Breast epithelium (tissue), 3 donors: ENCODE data around the gene RAB9A.

Experiments used
- POLR2A ChIP-seq: fragments of 450-650 bp; IDR thresholded peaks from one replicate; pipeline ENCODE4 v1.6.1; 2016; ENCODE audit warnings: antibody characterized with exemption, mild to moderate bottlenecking, moderate library complexity
- POLR2AphosphoS5 ChIP-seq, 3 donors: sonication (generic); formaldehyde crosslinking; IDR thresholded peaks; one replicate each; pipeline ENCODE4 v1.6.1; 2017; ENCODE audit warnings: antibody characterized with exemption in 3 of 3
- TF ChIP-seq, protein P1 (sequence below), 3 donors: fragments of 450-650 bp; IDR thresholded peaks; one replicate each; pipeline ENCODE4 v1.5.1; 2016 to 2017; ENCODE audit warnings: antibody characterized with exemption in 3 of 3, mild to moderate bottlenecking in 3 of 3, moderate library complexity in 3 of 3

DNA sequence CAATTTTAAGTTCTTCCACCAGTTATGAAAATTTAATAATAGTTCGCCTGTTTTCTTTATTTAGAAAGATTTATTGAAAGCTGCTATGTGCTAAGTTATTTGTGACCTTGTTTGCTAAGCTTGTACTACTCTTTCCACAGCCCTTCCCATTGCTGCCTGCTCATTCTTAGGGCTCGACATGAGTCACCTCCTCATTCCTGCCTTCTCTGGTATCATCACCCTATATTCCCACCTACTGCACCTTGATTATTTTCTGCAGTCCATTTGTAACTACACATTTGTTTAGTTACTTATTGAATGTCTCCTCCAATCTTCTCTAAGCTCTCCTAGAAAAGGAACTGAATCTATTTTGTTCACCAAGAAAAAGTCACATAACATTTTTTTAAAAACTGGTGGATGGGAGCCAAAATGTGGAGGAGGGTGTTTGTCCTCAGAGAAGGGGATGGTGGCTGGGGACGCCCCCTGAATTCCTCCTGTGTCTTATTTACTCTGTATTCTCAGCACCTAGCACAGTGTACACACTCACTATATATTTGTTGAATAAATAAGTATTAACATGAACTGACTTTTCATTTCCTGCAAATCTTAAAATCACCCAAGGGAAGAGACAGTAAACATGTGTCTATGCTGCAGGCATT is 3.7 kb upstream of the RAB9A start:
- no peak for TF ChIP-seq POLR2AphosphoS5 (IDR thresholded peaks at IDR 0.05)
- TF ChIP-seq, protein P1, sequence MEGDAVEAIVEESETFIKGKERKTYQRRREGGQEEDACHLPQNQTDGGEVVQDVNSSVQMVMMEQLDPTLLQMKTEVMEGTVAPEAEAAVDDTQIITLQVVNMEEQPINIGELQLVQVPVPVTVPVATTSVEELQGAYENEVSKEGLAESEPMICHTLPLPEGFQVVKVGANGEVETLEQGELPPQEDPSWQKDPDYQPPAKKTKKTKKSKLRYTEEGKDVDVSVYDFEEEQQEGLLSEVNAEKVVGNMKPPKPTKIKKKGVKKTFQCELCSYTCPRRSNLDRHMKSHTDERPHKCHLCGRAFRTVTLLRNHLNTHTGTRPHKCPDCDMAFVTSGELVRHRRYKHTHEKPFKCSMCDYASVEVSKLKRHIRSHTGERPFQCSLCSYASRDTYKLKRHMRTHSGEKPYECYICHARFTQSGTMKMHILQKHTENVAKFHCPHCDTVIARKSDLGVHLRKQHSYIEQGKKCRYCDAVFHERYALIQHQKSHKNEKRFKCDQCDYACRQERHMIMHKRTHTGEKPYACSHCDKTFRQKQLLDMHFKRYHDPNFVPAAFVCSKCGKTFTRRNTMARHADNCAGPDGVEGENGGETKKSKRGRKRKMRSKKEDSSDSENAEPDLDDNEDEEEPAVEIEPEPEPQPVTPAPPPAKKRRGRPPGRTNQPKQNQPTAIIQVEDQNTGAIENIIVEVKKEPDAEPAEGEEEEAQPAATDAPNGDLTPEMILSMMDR (IDR thresholded peaks at IDR 0.05): no peak
- no peak for TF ChIP-seq POLR2A
